RWPE2 (cell line): ENCODE data around the gene BTC.
"Not testable (repeated sequence)": the region's sequence is repeated elsewhere in the genome, so short reads cannot be mapped to it uniquely, and the experiment has no call there.

Experiments
- ATAC-seq: fragments of 200-7000 bp; cut with Tn5 transposase; 3 replicates; pipeline ENCODE4 v1.9.1; 2021; ENCODE audit warnings: low read depth
- DNase-seq: peaks from one replicate; pipeline ENCODE4 v3.0.0-alpha.2; 2020; ENCODE audit warnings: low spot score
- H3K27ac ChIP-seq: fragments of 450-650 bp; 2 replicates; pipeline ENCODE4 v1.5.1; 2017; ENCODE audit warnings: mild to moderate bottlenecking; ENCODE audit not compliant: poor library complexity, severe bottlenecking
- H3K27me3 ChIP-seq: fragments of 250-450 bp; sonication (Bioruptor Pico); 2 replicates; pipeline ENCODE4 v1.5.1; 2021; ENCODE audit warnings: mild to moderate bottlenecking, moderate library complexity; ENCODE audit not compliant: insufficient read depth, poor library complexity, severe bottlenecking
- H3K36me3 ChIP-seq: fragments of 250-450 bp; sonication (Bioruptor Pico); 2 replicates; pipeline ENCODE4 v1.5.1; 2020; ENCODE audit warnings: low read depth, mild to moderate bottlenecking, moderate library complexity
- H3K4me1 ChIP-seq: fragments of 250-450 bp; sonication (Bioruptor Pico); 2 replicates; pipeline ENCODE4 v1.5.1; 2021; ENCODE audit warnings: mild to moderate bottlenecking, moderate library complexity; ENCODE audit not compliant: insufficient read depth, poor library complexity, severe bottlenecking
- H3K4me3 ChIP-seq: fragments of 250-450 bp; sonication (Bioruptor Pico); 2 replicates; pipeline ENCODE4 v1.5.1; 2021; ENCODE audit warnings: mild to moderate bottlenecking, moderate library complexity; ENCODE audit not compliant: severe bottlenecking
- H3K9me3 ChIP-seq: fragments of 250-450 bp; sonication (Bioruptor Pico); 2 replicates; pipeline ENCODE4 v1.5.1; 2021; ENCODE audit warnings: mild to moderate bottlenecking, moderate library complexity; ENCODE audit not compliant: severe bottlenecking
- CTCF ChIP-seq: fragments of 450-650 bp; IDR thresholded peaks from one replicate; pipeline ENCODE4 v1.5.1; 2017; ENCODE audit warnings: mild to moderate bottlenecking, moderate library complexity; ENCODE audit not compliant: poor library complexity, severe bottlenecking

Gene BTC

GRCh38 chr4:74822603-74823002 is 28.3 kb upstream of the BTC start:
- no peaks in the 10 kb centered on the region for H3K9me3 ChIP-seq
- no peak overlapping the region for H3K27ac ChIP-seq
- H3K4me1 ChIP-seq, result no peaks in the 10 kb centered on the region
- H3K4me3 ChIP-seq, result no peak overlapping the region
- ATAC-seq (no peak), DNase-seq (no peak)
- H3K27me3 ChIP-seq, result no peaks in the 10 kb centered on the region
- no peak for TF ChIP-seq CTCF
- no peaks in the 10 kb centered on the region for H3K36me3 ChIP-seq

GRCh38 chr4:74821541-74821940 is 27.2 kb upstream of the BTC start:
- DNase-seq (no peak), ATAC-seq (no peak)
- H3K9me3 ChIP-seq, result no peaks in the 10 kb centered on the region
- no peaks in the 10 kb centered on the region for H3K4me1 ChIP-seq
- no peak overlapping the region for H3K27ac ChIP-seq
- no peak for TF ChIP-seq CTCF
- no peaks in the 10 kb centered on the region for H3K27me3 ChIP-seq
- H3K4me3 ChIP-seq, result no peak overlapping the region
- H3K36me3 ChIP-seq, result no peaks in the 10 kb centered on the region

GRCh38 chr4:74814052-74814451 is 19.7 kb upstream of the BTC start:
- TF ChIP-seq CTCF, result no peak
- ATAC-seq (no peak), DNase-seq (no peak)
- H3K4me1 ChIP-seq, result no peaks in the 10 kb centered on the region
- no peaks in the 10 kb centered on the region for H3K36me3 ChIP-seq
- no peaks in the 10 kb centered on the region for H3K27me3 ChIP-seq
- H3K9me3 ChIP-seq, result no peaks in the 10 kb centered on the region
- H3K27ac ChIP-seq, result no peak overlapping the region
- no peak overlapping the region for H3K4me3 ChIP-seq

GRCh38 chr4:74812056-74812455 is 17.7 kb upstream of the BTC start:
- not testable (repeated sequence) for H3K27me3 ChIP-seq, ATAC-seq, H3K27ac ChIP-seq, H3K4me3 ChIP-seq, H3K9me3 ChIP-seq, DNase-seq, H3K4me1 ChIP-seq, H3K36me3 ChIP-seq

- ATAC-seq, result peak; percentile 83
- Histone ChIP-seq H3K4me3 (no peak overlapping the region), H3K36me3 (no peaks in the 10 kb centered on the region), H3K27ac (no peak overlapping the region), H3K27me3 (no peaks in the 10 kb centered on the region), H3K4me1 (no peaks in the 10 kb centered on the region), H3K9me3 (no peaks in the 10 kb centered on the region)
- DNase-seq, result no peak
- peak; percentile 25 for TF ChIP-seq CTCF
These were observed 11.3 kb upstream of the BTC start for GRCh38 chr4:74805601-74806000.

GRCh38 chr4:74800310-74800709 is 6.0 kb upstream of the BTC start:
- no peaks in the 10 kb centered on the region for H3K9me3 ChIP-seq
- H3K4me1 ChIP-seq, result no peaks in the 10 kb centered on the region
- ATAC-seq (no peak), DNase-seq (no peak)
- H3K27ac ChIP-seq, result no peak overlapping the region
- H3K4me3 ChIP-seq, result no peak overlapping the region
- no peaks in the 10 kb centered on the region for H3K27me3 ChIP-seq
- no peak for TF ChIP-seq CTCF
- no peaks in the 10 kb centered on the region for H3K36me3 ChIP-seq
